GM18498 (cell line): ENCODE results near the gene APOBR.

Source experiments
- ATAC-seq: cut with Tn5 transposase; IDR thresholded peaks from one replicate; pipeline ENCODE4 v1.9.1; 2021; ENCODE audit warnings: mild to moderate bottlenecking, moderate library complexity; ENCODE audit not compliant: unreplicated experiment

The APOBR gene

GRCh38 chr16:28548306-28548802 lies 53.9 kb downstream of the APOBR start:
- no peak for ATAC-seq
